ENCODE data around the gene CTDSP2.
"Not testable (repeated sequence)": the region's sequence is repeated elsewhere in the genome, so short reads cannot be mapped to it uniquely, and the experiment has no call there.

CTDSP2 gene

GRCh38 chr12:57826966-57827365, 19.6 kb downstream of the CTDSP2 start:
- Histone ChIP-seq H3K4me3 (ENCODE audit: low read length) (no peak overlapping the region), H3K27me3 (replicated peaks; ENCODE audit: control insufficient read depth, insufficient read depth, low read length) (no peaks in the 10 kb centered on the region), H3K9ac (ENCODE audit: low read length) (peak overlapping the region; percentile 23), H3K4me1 (ENCODE audit: control insufficient read depth, insufficient read depth, low read length) (peaks cover 24% of the 10 kb centered on the region), H3K36me3 (ENCODE audit: control insufficient read depth, insufficient read depth, low read length, severe bottlenecking) (peaks cover 72% of the 10 kb centered on the region), H3K9me3 (ENCODE audit: control insufficient read depth, low read length) (no peaks in the 10 kb centered on the region)
- DNase-seq (ENCODE audit: low read depth) = no peak

- peak overlapping the region; percentile 23 for H3K9ac ChIP-seq (ENCODE audit: low read length)
- H3K27me3 ChIP-seq (replicated peaks; ENCODE audit: control insufficient read depth, insufficient read depth, low read length) = no peaks in the 10 kb centered on the region
- H3K4me3 ChIP-seq (ENCODE audit: low read length) = no peak overlapping the region
- H3K4me1 ChIP-seq (ENCODE audit: control insufficient read depth, insufficient read depth, low read length) = peaks cover 19% of the 10 kb centered on the region
- H3K36me3 ChIP-seq (ENCODE audit: control insufficient read depth, insufficient read depth, low read length, severe bottlenecking) = peaks cover 78% of the 10 kb centered on the region
- DNase-seq (ENCODE audit: low read depth) = no peak
- H3K9me3 ChIP-seq (ENCODE audit: control insufficient read depth, low read length) = no peaks in the 10 kb centered on the region
These were observed 20.1 kb downstream of the CTDSP2 start for GRCh38 chr12:57826400-57826799.

- no peak overlapping the region for H3K9ac ChIP-seq (ENCODE audit: low read length)
- no peaks in the 10 kb centered on the region for H3K27me3 ChIP-seq (replicated peaks; ENCODE audit: control insufficient read depth, insufficient read depth, low read length)
- DNase-seq (ENCODE audit: low read depth) = no peak
- H3K9me3 ChIP-seq (ENCODE audit: control insufficient read depth, low read length) = no peaks in the 10 kb centered on the region
- peaks cover 13% of the 10 kb centered on the region for H3K4me1 ChIP-seq (ENCODE audit: control insufficient read depth, insufficient read depth, low read length)
- H3K36me3 ChIP-seq (ENCODE audit: control insufficient read depth, insufficient read depth, low read length, severe bottlenecking) = peaks cover 86% of the 10 kb centered on the region
- no peak overlapping the region for H3K4me3 ChIP-seq (ENCODE audit: low read length)
These were observed 21.1 kb downstream of the CTDSP2 start for GRCh38 chr12:57825451-57825850.

- DNase-seq (ENCODE audit: low read depth) = no peak
- H3K9ac ChIP-seq (ENCODE audit: low read length) = peak overlapping the region; percentile 28
- H3K9me3 ChIP-seq (ENCODE audit: control insufficient read depth, low read length) = no peaks in the 10 kb centered on the region
- no peak overlapping the region for H3K4me3 ChIP-seq (ENCODE audit: low read length)
- H3K36me3 ChIP-seq (ENCODE audit: control insufficient read depth, insufficient read depth, low read length, severe bottlenecking) = peaks cover 95% of the 10 kb centered on the region
- H3K27me3 ChIP-seq (replicated peaks; ENCODE audit: control insufficient read depth, insufficient read depth, low read length) = no peaks in the 10 kb centered on the region
- H3K4me1 ChIP-seq (ENCODE audit: control insufficient read depth, insufficient read depth, low read length) = peaks cover under 1% of the 10 kb centered on the region
These were observed 22.5 kb downstream of the CTDSP2 start for GRCh38 chr12:57823908-57824640.

GRCh38 chr12:57823131-57823907, 23.2 kb downstream of the CTDSP2 start:
- Histone ChIP-seq H3K9me3 (ENCODE audit: control insufficient read depth, low read length) (no peaks in the 10 kb centered on the region), H3K36me3 (ENCODE audit: control insufficient read depth, insufficient read depth, low read length, severe bottlenecking) (peaks cover 87% of the 10 kb centered on the region), H3K4me3 (ENCODE audit: low read length) (no peak overlapping the region), H3K4me1 (ENCODE audit: control insufficient read depth, insufficient read depth, low read length) (no peaks in the 10 kb centered on the region), H3K27me3 (replicated peaks; ENCODE audit: control insufficient read depth, insufficient read depth, low read length) (no peaks in the 10 kb centered on the region), H3K9ac (ENCODE audit: low read length) (peak overlapping the region; percentile 26)
- no peak for DNase-seq (ENCODE audit: low read depth)

- Histone ChIP-seq H3K27me3 (replicated peaks; ENCODE audit: control insufficient read depth, insufficient read depth, low read length) (no peaks in the 10 kb centered on the region), H3K4me1 (ENCODE audit: control insufficient read depth, insufficient read depth, low read length) (peaks cover 4% of the 10 kb centered on the region), H3K9me3 (ENCODE audit: control insufficient read depth, low read length) (no peaks in the 10 kb centered on the region), H3K9ac (ENCODE audit: low read length) (peak overlapping the region; percentile 26), H3K4me3 (ENCODE audit: low read length) (no peak overlapping the region), H3K36me3 (ENCODE audit: control insufficient read depth, insufficient read depth, low read length, severe bottlenecking) (peaks cover 80% of the 10 kb centered on the region)
- DNase-seq (ENCODE audit: low read depth) = no peak
These were observed 24.0 kb downstream of the CTDSP2 start for GRCh38 chr12:57822392-57823130.

- Histone ChIP-seq H3K9me3 (ENCODE audit: control insufficient read depth, low read length) (no peaks in the 10 kb centered on the region), H3K4me3 (ENCODE audit: low read length) (no peak overlapping the region), H3K36me3 (ENCODE audit: control insufficient read depth, insufficient read depth, low read length, severe bottlenecking) (peaks cover 71% of the 10 kb centered on the region), H3K27me3 (replicated peaks; ENCODE audit: control insufficient read depth, insufficient read depth, low read length) (no peaks in the 10 kb centered on the region), H3K9ac (ENCODE audit: low read length) (no peak overlapping the region), H3K4me1 (ENCODE audit: control insufficient read depth, insufficient read depth, low read length) (peaks cover 13% of the 10 kb centered on the region)
- DNase-seq (ENCODE audit: low read depth) = no peak
These were observed 24.9 kb downstream of the CTDSP2 start for GRCh38 chr12:57821474-57822214.

- Histone ChIP-seq H3K4me1 (ENCODE audit: control insufficient read depth, insufficient read depth, low read length) (peaks cover 20% of the 10 kb centered on the region), H3K36me3 (ENCODE audit: control insufficient read depth, insufficient read depth, low read length, severe bottlenecking) (peaks cover 67% of the 10 kb centered on the region)
- not testable (repeated sequence) for H3K27me3 ChIP-seq (replicated peaks; ENCODE audit: control insufficient read depth, insufficient read depth, low read length); DNase-seq (ENCODE audit: low read depth); H3K9ac ChIP-seq (ENCODE audit: low read length); H3K9me3 ChIP-seq (ENCODE audit: control insufficient read depth, low read length); H3K4me3 ChIP-seq (ENCODE audit: low read length)
These were observed 25.5 kb downstream of the CTDSP2 start for GRCh38 chr12:57821015-57821414.

GRCh38 chr12:57820119-57820518, 26.4 kb downstream of the CTDSP2 start:
- not testable (repeated sequence) for H3K9me3 ChIP-seq (ENCODE audit: control insufficient read depth, low read length); H3K9ac ChIP-seq (ENCODE audit: low read length); H3K27me3 ChIP-seq (replicated peaks; ENCODE audit: control insufficient read depth, insufficient read depth, low read length); H3K4me3 ChIP-seq (ENCODE audit: low read length); DNase-seq (ENCODE audit: low read depth)
- H3K4me1 ChIP-seq (ENCODE audit: control insufficient read depth, insufficient read depth, low read length) = peaks cover 29% of the 10 kb centered on the region
- H3K36me3 ChIP-seq (ENCODE audit: control insufficient read depth, insufficient read depth, low read length, severe bottlenecking) = peaks cover 61% of the 10 kb centered on the region

GRCh38 chr12:57817990-57818331, 28.6 kb downstream of the CTDSP2 start:
- Histone ChIP-seq H3K4me1 (ENCODE audit: control insufficient read depth, insufficient read depth, low read length) (peaks cover 40% of the 10 kb centered on the region), H3K36me3 (ENCODE audit: control insufficient read depth, insufficient read depth, low read length, severe bottlenecking) (peaks cover 40% of the 10 kb centered on the region), H3K9ac (ENCODE audit: low read length) (peak overlapping the region; percentile 48)
- not testable (repeated sequence) for H3K27me3 ChIP-seq (replicated peaks; ENCODE audit: control insufficient read depth, insufficient read depth, low read length); H3K9me3 ChIP-seq (ENCODE audit: control insufficient read depth, low read length); H3K4me3 ChIP-seq (ENCODE audit: low read length); DNase-seq (ENCODE audit: low read depth)
